ENCODE results near the gene RTN1.

The RTN1 gene

DNA sequence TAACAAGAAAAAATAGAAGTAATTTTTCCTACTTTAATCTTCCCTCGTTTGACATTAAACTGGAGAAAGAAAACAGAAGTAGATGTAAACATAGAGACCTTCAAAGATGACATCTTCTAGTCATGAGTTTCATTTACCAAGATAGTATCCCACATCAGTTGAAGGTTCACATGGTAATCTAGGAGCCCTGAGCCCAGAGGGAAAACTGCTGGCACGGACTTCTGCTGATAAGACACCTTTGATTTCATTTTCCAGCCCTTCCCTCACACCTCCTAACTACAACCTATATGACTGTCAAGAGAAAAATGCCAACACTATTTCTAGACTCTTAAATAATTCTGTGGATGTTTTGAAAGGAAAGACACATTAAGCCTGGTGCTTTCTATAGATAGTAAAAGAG, 247.9 kb downstream of the RTN1 start:
- Histone ChIP-seq H3K4me3 (ENCODE audit: low read length) (no peak overlapping the region), H3K9ac (ENCODE audit: low read length) (no peak overlapping the region), H3K4me2 (ENCODE audit: low read length) (no peak overlapping the region), H3K4me1 (ENCODE audit: low read length) (no peaks in the 10 kb centered on the region), H2AFZ (ENCODE audit: low read depth, low read length) (no peak overlapping the region), H3K79me2 (ENCODE audit: low read length) (no peaks in the 10 kb centered on the region), H4K20me1 (ENCODE audit: insufficient read depth, low read length) (no peaks in the 10 kb centered on the region), H3K36me3 (replicated peaks; ENCODE audit: low read depth, low read length) (no peaks in the 10 kb centered on the region), H3K9me3 (ENCODE audit: insufficient read depth, low read length) (no peaks in the 10 kb centered on the region), H3K27me3 (ENCODE audit: low read depth, low read length) (no peaks in the 10 kb centered on the region), H3K27ac (ENCODE audit: low read length) (no peak overlapping the region)
- TF ChIP-seq CTCF (IDR thresholded peaks at IDR 0.05; ENCODE audit: low read depth, low read length) (no peak), EZH2phosphoT487 (IDR thresholded peaks at IDR 0.05; ENCODE audit: low read depth) (no peak)

DNA sequence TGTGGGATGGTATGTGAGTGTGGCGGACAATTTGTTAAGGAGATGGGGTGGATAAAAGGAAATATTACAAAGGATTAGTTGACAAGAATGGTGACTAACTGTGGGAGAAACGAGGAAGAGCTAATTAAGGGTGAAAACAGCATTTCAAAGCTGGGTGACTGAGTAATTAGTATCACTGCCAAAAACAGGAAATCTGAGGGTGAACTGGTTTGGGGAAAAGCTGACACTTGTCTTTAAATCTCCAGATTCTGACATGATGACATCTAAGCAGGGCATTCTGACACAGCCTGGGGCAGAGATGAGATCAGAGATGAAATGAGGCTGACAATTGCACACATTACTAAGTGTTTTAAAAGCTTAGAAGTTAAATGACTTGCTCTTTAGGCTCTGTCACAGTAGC, 251.5 kb downstream of the RTN1 start:
- TF ChIP-seq CTCF (IDR thresholded peaks at IDR 0.05; ENCODE audit: low read depth, low read length) (no peak), EZH2phosphoT487 (IDR thresholded peaks at IDR 0.05; ENCODE audit: low read depth) (no peak)

DNA sequence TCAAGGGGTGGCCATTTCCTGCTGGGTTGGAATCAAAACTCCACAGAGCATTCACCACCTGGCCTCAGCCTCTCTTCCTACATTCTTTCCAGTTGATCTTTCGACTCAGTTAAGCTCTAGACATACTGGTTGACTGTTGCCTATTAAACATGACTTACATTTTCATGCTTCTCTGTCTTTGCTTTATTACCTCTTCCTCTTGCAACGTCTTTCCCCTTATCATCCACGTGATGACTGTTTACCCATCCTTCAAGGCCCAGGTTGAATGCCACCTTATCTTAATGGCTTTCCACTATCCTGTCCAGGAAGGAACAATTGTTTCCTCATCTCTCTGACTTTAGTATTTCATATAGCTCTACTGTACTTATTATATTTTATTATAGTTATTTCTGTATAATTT, 269.5 kb downstream of the RTN1 start:
- H3K9ac ChIP-seq (ENCODE audit: low read length), result no peak overlapping the region
- no peak overlapping the region for H3K4me2 ChIP-seq (ENCODE audit: low read length)
- no peaks in the 10 kb centered on the region for H3K79me2 ChIP-seq (ENCODE audit: low read length)
- no peaks in the 10 kb centered on the region for H4K20me1 ChIP-seq (ENCODE audit: insufficient read depth, low read length)
- no peaks in the 10 kb centered on the region for H3K9me3 ChIP-seq (ENCODE audit: insufficient read depth, low read length)
- H2AFZ ChIP-seq (ENCODE audit: low read depth, low read length), result no peak overlapping the region
- H3K36me3 ChIP-seq (replicated peaks; ENCODE audit: low read depth, low read length), result no peaks in the 10 kb centered on the region
- no peak overlapping the region for H3K27ac ChIP-seq (ENCODE audit: low read length)
- H3K4me1 ChIP-seq (ENCODE audit: low read length), result no peaks in the 10 kb centered on the region
- peaks cover 12% of the 10 kb centered on the region for H3K27me3 ChIP-seq (ENCODE audit: low read depth, low read length)
- TF ChIP-seq CTCF (IDR thresholded peaks at IDR 0.05; ENCODE audit: low read depth, low read length) (no peak), EZH2phosphoT487 (IDR thresholded peaks at IDR 0.05; ENCODE audit: low read depth) (no peak)
- no peak overlapping the region for H3K4me3 ChIP-seq (ENCODE audit: low read length)

More for the DNA sequence above, 251.5 kb downstream of the RTN1 start:
- no peaks in the 10 kb centered on the region for H3K9me3 ChIP-seq (ENCODE audit: insufficient read depth, low read length)
- no peak overlapping the region for H2AFZ ChIP-seq (ENCODE audit: low read depth, low read length)
- no peaks in the 10 kb centered on the region for H3K4me1 ChIP-seq (ENCODE audit: low read length)
- no peak overlapping the region for H3K4me3 ChIP-seq (ENCODE audit: low read length)
- no peak overlapping the region for H3K4me2 ChIP-seq (ENCODE audit: low read length)
- no peaks in the 10 kb centered on the region for H3K36me3 ChIP-seq (replicated peaks; ENCODE audit: low read depth, low read length)
- H3K79me2 ChIP-seq (ENCODE audit: low read length), result no peaks in the 10 kb centered on the region
- H3K27me3 ChIP-seq (ENCODE audit: low read depth, low read length), result no peaks in the 10 kb centered on the region
- no peak overlapping the region for H3K27ac ChIP-seq (ENCODE audit: low read length)
- H3K9ac ChIP-seq (ENCODE audit: low read length), result no peak overlapping the region
- no peaks in the 10 kb centered on the region for H4K20me1 ChIP-seq (ENCODE audit: insufficient read depth, low read length)

- Histone ChIP-seq H3K79me2 (ENCODE audit: low read length) (no peaks in the 10 kb centered on the region), H4K20me1 (ENCODE audit: insufficient read depth, low read length) (no peaks in the 10 kb centered on the region), H3K9ac (ENCODE audit: low read length) (no peak overlapping the region), H3K4me1 (ENCODE audit: low read length) (no peaks in the 10 kb centered on the region), H3K27me3 (ENCODE audit: low read depth, low read length) (peaks cover 12% of the 10 kb centered on the region), H3K4me2 (ENCODE audit: low read length) (no peak overlapping the region), H3K27ac (ENCODE audit: low read length) (no peak overlapping the region), H3K4me3 (ENCODE audit: low read length) (no peak overlapping the region), H3K9me3 (ENCODE audit: insufficient read depth, low read length) (no peaks in the 10 kb centered on the region), H3K36me3 (replicated peaks; ENCODE audit: low read depth, low read length) (no peaks in the 10 kb centered on the region), H2AFZ (ENCODE audit: low read depth, low read length) (no peak overlapping the region)
- TF ChIP-seq EZH2phosphoT487 (IDR thresholded peaks at IDR 0.05; ENCODE audit: low read depth), result no peak
These were observed 270.2 kb downstream of the RTN1 start for GRCh38 chr14:59600211-59600945.

All from OCI-LY3 (cell line).